AML-193 (cell line): ENCODE measurements around the gene ACY1.

Experiments used
- DNase-seq, 2 experiments: peaks; one replicate each; lab custom pipeline; 2025; lab: John Stamatoyannopoulos, UW

ACY1 gene

DNA sequence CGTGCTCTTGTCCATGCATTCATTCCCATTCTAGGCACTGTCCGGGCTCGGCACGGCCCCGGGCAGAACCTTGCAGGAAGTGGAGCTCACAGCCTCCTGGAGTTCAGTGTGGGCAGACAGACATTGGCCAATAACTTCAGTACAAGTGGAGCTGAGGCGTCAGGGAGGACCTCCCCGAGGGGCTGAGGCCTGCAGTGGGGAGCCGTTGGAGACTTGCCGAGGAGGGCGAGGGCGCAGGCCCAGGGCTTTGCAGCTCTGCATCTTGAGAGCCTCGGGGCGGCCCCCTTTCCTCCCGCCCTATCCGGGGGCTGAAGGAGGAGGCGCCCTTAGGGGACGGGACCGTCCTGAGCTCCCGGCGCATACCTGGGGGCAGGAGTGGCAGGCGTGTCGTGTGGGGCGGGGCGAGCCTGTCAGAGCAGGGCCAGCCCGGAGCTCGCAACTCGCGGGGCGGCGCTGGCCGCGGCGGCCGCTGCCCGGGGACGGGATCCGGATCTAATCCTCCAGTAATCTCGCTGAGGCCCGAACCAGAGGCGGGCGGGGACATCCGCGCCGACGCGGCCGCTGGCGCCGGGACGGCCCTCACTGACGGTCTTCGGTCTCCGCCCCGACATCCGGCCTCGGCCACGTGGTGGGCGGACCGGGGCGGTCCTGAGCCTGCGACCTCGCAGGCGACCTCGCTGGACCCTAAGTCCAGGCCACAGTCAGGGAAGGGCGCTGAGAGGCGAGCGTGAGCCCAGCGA lies at the start of gene ACY1:
Gene ACY1, plus strand, starts transcription at position 698 of the 740 bp plus-strand sequence. CDS start 530 bp downstream, outside the sequence.
- DNase-seq: peak; percentile 83 to 87

DNA sequence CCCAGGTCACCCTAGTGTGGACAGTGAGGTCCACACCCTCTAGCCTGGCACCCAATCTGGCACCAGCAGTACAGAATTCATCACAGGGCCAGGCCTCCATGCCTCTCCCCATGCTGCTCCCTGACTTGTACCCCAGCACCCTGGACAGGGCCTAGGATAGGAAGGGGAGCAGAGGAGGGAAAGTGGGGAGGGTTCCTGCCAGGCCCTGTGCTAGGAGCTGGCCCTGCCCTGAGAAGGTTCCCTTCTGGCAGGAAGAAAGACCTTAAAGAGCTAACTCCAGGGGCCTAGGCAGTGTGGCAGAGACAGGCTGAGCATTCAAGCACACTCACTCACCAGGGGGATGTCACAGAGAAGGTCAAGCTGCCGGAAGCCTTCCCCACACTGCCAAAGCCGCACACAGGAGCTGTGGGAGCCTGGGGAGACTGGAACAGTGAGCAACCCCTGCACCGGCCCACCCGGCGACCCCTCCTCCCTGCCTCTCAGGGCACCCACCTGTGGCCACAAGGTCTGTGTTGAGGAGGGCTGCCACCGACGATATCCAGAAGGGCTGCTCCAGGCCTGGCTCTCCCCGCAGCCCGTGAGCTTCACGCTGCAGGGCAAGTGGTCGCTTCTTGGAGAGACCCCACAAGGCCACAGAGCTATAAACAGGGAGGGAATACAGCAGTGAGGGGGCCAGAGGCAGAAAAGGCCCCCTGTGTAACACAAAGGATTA lies 49.0 kb upstream of the ACY1 start:
- no peak for DNase-seq

DNA sequence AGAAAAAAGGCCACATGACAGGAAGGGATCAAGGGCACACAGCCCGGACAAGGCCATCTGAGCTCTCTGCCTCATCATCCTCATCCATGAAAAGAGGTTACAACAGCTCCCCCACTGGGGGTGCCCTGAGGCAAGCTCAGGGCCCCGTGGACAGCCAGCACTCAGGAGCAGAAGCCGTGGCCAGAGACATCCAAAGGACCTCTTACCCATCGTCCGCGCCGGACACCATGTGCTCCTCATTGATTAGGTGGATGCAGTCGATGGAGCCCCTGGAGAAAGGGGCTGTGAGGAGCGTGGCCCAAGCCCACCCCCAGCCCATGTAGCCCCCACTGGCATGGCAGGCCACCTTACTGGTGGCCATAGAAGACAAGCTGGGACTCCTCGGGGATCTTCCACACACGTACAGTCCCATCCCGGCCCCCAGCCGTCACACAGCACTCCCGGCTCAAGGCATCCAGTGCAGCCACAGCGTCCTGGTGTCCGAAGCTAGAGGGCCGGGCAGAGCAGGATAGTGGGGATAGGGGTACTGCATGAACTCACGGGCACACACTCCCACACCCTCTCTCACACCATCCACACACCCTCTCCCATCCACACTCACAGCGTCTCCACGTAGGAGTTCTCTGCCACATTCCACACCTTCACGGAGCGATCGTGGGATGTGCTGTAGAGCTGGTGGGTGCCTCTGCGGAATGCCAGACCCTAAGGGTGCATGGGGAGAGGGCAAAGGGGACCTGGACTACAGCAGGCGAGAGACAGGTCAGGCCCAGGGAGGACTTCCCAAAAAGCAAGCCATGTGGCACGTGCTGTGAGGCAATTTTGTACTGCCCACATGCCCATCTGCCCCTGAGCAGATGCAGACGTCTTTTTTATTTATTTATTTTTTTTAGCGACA lies 48.1 kb upstream of the ACY1 start:
- no peak for DNase-seq

DNA sequence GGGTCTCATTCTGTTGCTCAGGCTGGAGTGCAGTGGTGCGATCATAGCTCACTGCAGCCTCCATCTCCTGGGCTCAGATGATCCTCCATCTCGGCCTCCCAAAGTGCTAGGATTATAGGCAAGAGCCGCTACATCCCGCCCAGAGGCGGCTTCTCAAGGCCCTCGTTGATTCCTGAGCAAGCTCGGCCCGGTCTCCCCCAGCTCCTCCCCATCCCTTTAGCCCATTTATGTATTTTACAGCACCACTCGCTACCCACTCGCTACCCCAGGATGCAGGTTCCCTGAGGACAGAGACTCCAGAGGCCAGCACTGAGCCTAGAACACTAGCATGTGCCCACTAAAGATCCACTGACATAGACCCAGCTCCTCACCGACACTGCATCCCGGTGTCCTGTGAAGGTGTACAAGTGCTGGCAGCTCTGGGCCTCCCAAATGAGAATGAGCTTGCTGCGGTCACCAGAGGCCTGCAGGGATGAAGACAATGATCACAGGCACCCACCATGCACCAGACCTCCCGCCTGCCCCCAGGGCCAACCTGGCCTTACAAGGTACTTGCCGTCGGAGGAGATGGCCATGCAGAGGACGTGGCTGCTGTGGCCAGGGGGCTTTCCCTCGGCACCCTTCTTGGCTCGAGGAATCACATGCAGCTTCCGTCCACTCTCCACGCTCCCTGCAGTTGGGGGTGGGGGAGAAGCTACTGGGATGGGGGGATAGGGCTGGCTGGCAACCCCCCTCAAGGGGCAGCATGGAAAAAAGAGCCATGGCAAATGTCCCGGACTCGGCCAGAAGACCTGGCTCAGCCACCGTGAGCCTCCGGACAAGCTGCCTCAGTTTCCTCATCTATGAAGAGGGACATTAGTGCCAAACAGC lies 47.2 kb upstream of the ACY1 start:
- no peak for DNase-seq

DNA sequence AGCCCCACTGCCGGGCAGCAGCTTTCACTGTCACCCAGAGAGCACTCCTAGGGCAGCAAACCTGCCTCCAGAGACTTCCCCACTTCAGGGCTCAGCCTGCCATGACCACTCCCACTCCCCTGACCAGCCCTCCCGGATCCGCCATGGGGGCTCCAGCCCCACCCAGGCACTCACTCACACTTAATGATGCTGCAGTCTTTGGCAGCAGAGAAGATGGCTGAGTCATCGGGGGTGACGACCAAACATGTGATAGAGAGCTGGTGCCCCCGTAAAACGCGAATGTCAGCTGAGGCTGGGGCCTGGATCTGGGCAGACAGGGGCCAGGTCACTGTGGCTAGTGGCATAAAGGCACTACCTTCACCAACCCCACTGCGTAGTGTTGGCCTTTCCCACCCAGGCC lies 46.3 kb upstream of the ACY1 start:
- DNase-seq: no peak

DNA sequence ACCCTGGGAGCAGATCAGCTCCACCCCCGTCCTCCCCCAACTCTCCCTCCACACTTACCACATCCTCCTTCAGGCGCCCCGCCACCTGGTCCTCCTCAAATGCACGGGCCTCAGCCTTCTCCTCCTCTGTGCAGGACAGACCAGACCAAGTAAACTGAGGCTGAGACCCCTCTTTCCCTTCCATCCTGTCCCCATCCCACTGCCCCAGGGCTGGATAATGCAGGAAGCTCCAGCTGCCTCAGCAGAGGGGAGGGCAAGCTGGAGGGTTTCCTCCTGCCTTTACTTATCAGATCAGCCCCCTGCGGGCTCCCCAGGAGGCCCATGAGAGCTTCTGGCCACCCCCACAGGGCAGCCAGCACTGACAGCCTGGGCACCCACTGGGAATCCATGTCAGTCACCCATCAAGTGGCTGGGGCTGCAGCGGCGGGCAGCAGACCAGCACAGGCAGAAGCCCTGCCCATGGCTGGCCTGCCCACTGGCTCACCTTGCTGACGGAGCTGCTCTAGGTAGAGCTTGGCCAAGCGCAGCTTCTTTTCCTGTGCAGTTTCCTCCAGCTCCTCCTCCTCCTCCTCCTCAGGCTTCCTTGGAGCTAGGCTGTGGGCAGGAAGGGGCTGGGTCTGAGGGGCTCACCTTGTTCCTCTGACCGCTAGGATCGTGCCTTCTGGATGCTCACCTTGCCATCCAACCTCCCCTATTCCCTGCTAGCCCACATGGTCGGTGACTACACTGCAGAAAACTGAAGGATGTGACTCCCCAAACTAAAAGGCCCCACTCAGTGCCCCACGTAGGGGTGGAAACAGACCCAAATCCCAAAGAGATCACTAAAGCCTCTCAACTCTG lies 45.5 kb upstream of the ACY1 start:
- no peak for DNase-seq

DNA sequence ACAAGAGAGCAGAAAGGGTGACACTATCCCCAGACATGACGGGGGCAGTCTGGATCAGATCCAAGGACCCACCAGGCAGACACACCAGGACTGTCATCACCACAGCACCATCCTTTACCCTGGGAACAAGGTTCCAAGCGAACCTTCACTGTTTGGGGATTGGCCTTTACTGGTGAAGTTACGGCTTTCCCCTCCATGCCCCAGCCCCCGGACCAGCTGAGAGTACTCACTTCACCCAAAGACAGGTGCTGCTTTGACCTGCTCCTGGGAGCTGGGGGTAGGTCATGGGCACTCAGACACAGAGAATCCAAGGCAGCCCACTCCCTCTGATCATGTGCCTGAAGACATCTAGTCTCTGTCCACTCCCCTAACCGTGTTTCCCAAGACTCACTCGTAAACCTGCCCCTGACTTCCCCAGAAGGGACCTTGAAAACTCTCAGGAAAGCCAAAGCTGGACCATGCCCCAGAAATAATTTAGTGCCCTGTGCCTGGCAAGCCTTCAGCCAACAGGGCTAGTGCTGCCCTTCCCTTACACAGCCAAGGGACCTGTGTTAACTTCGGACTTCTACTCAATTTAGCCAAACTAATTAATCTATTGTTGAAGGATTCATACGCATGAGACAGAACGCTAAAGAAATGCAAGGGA lies 44.4 kb upstream of the ACY1 start:
- no peak for DNase-seq

DNA sequence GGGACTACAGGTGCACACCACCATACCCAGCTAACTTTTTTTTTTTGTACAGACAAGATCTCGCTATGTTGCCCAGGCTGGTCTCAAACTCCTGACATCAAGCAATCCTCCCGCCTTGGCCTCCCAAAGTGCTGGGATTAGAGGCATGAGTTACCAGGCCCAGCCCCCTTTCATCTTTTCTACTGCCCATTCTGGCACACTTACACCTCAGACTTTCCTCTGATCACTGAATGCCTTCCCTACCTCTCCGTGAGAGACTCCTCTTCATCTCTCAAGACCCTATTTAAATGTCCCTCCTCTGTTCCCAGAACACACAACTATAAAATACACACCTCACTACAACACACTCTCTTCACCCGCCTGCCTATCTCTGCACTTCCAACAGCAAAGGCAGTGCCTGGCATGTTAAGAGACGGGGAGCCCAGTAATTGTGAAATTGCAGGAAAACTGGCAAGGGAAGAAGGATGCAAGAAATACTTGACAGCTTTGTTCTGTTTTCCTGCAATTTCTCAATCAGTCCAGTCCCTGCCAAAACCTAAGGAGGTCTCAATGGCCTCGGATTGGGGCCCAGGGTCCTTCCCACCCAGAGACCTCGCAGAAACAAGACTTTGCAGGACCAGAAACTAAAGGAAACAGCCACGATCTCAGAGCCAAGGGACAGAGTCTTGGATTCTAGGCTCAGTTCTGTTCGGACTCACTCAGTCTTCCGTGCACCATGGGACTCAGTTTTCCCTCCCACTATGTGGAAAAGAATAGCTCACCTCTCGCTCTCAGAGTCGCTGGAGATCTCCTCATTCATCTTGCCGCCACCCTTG lies 42.5 kb upstream of the ACY1 start:
- no peak for DNase-seq

DNA sequence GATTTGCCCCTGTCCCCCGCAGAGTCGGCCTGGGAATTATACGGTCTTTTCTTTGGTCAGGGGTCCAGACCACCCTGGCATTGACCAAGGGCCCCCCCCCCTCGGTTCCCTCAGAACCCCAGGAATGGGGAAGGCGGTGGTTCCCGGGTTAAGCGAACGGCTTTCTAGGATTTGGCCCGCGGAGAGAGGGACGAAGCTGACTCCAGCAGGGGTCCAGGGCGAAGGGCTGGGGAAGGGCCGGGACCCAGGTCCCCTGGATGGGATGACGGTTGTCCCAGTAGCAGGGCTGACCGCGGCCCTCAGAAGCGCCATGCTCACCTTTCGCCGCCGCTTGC lies 41.9 kb upstream of the ACY1 start:
- DNase-seq: no peak

DNA sequence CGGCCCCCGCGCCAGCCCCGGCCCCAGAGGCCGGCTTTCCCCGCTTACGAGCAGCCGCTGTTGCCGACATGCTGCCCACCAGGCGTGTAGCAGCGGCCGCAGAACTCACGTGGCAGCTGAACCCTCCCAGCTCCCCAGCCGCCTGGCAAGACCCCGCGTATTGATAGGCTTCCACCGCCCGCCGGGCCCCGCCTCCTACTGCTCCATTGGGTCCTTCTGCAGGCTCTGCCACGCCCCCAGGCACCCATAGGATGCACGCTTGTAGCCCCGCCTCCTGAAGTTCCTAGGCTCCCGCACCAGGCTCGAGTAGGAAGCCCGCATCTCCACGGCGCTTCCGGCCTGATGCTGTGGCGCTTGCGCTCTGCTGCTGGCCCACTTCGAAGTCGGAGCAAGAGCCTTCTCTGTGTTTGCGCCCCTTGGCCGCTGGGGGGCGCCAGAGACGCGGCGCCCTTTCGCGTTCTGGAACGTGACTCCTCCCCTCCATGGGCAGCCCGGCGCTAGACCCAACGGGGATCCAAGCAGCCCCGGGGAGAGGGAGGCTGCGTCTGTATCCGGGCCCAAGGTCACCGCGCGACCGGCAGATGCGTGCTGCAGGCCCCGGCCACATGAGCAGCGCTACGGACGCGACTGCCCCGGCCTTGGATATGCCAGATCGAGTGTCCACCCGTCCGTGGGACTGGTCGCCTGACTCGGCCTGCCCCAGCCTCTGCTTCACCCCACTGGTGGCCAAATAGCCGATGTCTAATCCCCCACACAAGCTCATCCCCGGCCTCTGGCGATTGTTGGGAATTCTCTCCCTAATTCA lies 41.3 kb upstream of the ACY1 start, which contains the start of the genes PARP3 and RRP9:
Gene PARP3, plus strand, starts transcription at position 566 of the 805 bp plus-strand sequence. CDS start 993 bp downstream, outside the sequence.
Gene RRP9, minus strand, starts transcription at position 107 of the 805 bp plus-strand sequence. Its CDS starts 37 bp downstream, at position 70.
- peak; percentile 100 for DNase-seq

DNA sequence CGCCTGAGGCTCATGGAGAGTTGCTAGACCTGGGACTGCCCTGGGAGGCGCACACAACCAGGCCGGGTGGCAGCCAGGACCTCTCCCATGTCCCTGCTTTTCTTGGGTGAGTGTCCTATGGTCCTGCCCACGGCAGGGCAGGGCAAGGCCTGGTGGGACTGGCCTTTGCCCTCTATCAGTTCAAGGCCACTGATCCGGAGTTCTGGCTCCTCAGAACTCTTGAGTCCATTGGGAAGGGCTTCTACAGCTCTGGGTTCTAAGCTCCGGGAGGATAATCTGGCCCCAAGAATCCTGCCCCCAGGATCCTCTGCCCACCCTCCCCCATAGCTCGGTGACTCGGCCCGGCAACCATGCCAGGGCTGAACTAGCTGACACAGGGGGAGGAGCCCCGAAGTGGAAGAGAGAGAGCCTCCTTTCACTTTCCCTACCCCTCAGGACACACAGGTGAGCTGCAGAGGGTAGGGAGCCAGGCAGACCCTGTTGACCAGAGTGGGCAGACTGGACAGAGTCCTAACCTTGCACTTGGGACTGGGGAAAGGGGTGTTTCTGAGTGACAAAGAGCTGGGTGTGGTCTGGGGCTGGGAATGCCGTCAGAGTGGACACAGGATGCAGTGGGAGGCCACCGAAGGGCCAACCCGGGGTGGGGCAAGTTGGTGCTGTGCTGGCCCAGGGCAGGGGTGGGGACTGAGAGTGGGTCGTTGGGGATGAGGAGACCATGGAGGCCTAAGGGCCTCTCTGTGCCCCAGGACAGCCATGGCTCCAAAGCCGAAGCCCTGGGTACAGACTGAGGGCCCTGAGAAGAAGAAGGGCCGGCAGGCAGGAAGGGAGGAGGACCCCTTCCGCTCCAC lies 40.5 kb upstream of the ACY1 start:
- peak; percentile 31 to 37 for DNase-seq

DNA sequence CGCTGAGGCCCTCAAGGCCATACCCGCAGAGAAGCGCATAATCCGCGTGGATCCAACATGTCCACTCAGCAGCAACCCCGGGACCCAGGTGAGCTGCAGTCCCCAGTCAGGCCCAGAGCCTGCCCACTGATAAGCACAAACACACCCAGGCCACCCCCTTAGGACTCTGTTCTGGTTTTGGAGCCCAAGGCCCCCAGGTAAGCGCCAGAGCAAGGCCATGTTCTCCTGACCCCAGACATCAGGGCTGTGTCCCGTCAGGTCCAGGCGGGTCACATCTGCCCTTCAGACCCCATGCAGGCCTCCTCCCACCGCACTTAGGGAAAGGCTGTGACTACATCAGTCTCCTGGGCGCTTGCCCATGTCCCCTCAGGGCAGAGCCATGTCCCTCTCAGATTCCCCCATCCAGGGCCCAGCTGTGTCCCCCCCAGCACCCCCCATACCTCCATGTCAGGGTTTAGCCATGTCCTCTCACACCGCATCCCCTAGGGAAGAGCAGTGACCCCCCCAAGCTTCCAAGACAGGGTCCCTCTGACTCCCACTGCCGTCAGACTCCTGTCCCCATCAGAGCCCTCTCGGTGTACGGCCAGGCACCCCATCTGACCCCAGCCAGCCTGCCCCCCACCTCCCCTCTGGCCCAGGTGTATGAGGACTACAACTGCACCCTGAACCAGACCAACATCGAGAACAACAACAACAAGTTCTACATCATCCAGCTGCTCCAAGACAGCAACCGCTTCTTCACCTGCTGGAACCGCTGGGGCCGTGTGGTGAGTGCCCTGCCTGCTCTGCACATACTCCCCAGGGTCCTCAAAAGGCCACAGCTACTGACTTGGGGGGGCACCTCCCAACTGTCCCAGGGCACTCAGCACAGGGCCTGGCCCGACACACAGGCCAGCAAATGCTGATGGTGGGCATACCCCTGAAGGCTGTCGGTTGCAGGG lies 39.6 kb upstream of the ACY1 start:
- no peak for DNase-seq

DNA sequence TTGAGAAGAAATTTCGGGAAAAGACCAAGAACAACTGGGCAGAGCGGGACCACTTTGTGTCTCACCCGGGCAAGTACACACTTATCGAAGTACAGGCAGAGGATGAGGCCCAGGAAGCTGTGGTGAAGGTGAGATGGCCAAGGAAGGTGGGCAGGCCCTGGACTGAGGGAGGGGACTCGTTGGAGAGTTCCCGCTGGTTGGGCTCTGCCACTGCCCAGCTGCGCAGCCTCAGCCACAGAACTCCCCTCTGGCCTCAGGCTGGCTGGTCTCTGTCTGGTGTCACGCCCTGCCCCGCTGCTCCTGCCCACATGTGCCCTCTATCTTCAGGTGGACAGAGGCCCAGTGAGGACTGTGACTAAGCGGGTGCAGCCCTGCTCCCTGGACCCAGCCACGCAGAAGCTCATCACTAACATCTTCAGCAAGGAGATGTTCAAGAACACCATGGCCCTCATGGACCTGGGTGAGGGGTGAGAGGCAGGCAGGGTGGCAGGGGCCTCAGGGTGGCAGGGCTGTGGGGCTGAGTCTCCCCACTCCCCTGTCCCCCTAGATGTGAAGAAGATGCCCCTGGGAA lies 38.8 kb upstream of the ACY1 start:
- DNase-seq: no peak

DNA sequence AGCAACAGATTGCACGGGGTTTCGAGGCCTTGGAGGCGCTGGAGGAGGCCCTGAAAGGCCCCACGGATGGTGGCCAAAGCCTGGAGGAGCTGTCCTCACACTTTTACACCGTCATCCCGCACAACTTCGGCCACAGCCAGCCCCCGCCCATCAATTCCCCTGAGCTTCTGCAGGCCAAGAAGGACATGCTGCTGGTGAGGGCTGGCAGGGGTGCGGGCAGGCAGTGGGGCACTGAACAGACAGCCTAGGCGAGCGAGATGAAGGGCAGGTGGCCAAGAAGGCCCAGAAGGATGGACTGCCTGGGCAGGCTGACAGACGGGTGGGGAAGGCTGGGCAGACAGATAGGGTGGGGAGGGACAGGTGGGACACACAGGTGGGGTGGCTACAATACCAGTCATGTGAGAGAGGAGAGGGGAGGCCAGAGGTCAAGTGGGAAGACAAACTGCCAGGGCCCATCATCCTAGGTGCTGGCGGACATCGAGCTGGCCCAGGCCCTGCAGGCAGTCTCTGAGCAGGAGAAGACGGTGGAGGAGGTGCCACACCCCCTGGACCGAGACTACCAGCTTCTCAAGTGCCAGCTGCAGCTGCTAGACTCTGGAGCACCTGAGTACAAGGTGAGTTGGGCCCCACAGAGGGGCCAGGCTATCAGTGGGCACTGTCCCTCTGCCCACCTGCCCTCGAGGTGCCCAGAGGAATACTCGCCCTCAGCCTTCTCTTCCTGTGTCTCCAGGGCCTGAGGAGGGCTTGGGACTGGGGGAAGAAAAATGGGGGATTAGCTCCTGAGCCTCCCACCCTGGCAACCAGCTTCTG lies 38.1 kb upstream of the ACY1 start:
- no peak for DNase-seq
